HT1080 (cell line): ENCODE results near the gene BBS5. TPM values are rescaled to one million over a fixed set of nuclear protein-coding genes. Genes with fewer than 3 reads are reported as not detected.
"Not testable (repeated sequence)": the region's sequence is repeated elsewhere in the genome, so short reads cannot be mapped to it uniquely, and the experiment has no call there.

ENCODE experiments used
- DNase-seq: peaks from one replicate; pipeline ENCODE4 v3.0.0-alpha.2; 2015; ENCODE audit warnings: low read depth
- polyA plus RNA-seq, 2 experiments: library from polyadenylated mRNA; depleted of rRNA; stranded (reverse); fragments of >200 nt; gene quantifications; 2 replicates each; pipeline ENCODE4 v1.2.3, GENCODE V29; 2015
- total RNA-seq: library from RNA; depleted of rRNA; stranded (reverse); fragments of >200 nt; shearing (Covaris generic); gene quantifications from 2 replicates; pipeline ENCODE4 v1.2.3, GENCODE V29; 2014; rRNA removed

BBS5 gene
- 1.9 and 2.0 TPM in 2 replicates for total RNA-seq
- polyA plus RNA-seq (2015; cell fraction: cytosol; rRNA removed): 5.2 and 5.3 TPM in 2 replicates
- 8.2 and 12.1 TPM in 2 replicates for polyA plus RNA-seq (2015; cell fraction: nucleus; rRNA removed)

DNA sequence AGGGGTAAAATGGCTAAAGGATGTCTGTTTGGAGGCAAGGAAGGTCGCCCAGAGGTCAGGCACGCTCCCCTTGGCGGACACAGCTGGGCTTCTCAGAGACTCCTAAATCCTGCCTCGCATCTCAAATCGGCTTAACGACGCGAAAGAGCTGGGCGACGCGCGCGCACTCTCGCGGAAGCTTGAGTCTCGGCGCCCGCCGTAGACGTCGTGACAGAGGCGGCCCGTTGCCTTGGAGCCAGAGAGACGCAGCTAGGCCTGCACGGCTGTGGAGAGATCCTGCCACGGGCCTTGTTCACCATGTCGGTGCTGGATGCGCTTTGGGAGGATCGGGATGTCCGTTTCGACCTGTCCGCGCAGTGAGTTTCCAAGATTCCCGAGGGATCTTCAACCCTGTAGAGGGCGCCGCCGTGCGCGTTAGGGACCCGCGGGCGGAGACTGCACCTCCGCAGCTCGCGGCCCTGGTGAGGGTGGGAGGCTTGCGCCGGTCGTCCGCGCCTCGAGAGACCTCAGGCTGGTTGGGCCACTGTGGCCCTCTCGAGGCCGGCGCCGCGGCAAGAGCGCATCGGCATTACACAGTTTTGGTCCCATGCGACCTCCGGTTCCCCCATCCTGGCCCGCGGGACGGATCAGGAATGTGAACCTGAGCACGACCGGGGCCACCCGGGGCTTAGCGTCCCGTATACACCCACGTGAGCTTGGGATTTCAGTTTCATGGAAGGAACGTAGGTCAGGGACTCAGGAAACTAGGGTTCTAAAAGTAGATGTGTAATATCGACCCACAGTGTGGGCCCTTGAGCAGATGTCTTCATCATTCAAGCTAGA, at the start of gene BBS5:
Gene BBS5 (plus strand): TSS at position 238 of the 822 bp plus-strand sequence. CDS start 60 bp downstream, at position 298.
- DNase-seq: peak; percentile 52

DNA sequence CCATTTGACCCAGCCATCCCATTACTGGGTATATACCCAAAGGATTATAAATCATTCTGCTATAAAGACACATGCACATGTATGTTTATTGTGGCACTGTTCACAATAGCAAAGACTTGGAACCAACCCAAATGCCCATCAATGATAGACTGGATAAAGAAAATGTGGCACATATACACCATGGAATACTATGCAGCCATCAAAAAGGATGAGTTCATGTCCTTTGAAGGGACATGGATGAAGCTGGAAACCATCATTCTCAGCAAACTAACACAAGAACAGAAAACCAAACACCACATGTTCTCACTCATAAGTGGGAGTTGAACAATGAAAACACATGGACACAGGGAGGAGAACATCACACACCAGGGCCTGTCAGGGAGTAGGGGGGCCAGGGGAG, 47.5 kb upstream of the BBS5 start:
- not testable (repeated sequence) for DNase-seq

DNA sequence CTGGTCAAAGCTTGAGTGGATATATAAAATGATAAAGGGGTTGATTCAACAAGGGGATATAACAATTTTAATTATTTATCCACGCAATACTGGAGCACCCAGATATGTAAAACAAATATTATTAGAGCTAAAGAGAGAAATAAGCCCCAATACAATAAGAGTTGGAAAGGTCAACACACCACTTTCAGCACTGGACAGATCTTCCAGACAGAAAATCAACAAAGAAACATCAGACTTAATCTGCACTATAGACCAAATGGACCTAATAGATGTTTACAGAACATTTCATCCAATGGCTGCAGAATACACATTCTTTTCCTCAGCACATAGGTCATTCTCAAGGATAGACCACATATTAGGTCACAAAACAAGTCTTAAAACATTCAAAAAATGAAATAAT, 45.1 kb upstream of the BBS5 start:
- not testable (repeated sequence) for DNase-seq

DNA sequence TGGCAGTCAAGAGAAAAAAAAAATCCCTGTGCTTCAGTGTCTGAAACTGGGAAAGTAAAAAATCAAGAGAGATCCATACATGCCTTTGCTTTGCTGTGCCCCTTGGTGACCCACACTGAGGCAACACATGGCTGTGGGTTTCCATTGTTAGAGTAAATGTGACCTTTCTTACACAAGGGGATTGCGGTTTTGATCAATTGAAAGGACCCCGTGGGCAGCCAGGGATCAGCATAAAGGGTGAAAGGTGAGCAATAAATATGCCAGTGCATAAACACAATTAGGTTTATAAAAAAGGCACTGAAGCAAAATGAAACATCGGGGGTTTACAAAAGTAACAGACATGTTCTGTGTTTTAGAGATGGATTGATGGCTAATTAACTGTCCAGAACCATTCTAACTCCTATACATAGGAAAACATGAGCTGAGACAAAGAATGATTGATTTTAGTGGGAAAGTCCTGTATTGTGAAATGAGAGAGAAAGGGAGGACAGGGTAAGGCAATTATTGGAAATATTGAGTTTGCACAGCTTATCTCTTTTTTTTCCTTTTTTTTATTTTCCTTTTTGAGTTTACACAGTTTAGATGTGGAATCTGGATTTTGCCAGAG, 40.7 kb upstream of the BBS5 start:
- no peak for DNase-seq

DNA sequence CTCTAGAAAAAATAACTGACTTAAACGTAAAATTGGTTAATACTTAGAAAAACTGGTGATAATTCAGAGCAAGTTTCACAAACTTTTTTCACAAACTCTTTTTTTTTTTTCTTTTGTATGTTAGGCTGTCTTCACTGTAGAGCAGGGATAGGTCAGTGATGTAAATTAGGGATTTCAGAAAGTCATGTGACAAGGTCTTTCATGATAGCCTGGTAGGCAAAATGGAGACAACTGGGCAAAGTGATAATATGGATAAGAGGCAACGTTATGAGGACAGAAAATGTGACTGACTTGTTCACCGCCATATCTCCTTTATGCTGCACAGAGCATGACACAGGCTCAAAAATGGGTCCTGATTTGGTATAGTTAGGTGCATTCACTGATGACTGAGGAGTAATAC, 39.4 kb upstream of the BBS5 start:
- DNase-seq: no peak

DNA sequence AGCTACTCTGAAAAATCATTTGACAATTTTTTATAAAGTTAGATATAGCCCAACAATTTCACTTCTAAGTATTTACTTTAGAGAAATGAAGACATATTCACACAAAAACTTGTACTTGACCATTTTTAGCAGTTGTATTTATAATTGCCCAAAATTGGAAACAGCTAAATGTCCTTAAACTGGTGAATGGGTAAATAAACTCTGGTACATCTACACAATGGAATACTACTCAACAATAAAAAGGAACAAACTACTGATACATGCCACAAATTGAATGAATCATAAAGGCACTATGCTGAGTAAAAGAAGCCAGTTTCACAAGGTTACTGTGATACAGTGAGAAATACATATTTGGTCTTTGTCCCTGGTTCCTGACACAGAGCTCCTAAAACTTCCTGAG, 32.8 kb upstream of the BBS5 start:
- no peak for DNase-seq

DNA sequence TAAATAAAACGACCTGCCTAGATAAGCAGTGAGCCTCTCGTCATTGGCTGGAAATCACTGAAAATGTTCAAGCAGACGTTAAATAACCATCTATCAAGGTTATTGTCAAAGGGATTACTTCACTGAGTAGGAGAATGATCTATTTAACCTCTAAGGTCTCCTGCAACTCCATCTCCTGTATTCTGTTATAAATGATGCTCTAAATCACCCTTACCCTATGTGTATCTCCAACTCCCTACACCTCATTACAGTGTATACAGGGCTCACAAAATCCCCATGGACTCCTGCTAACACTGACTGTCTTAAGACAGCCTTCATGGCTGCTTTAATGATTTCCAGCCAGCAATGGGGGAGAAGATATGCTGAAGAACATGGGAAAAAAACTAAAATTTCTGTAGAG, 31.0 kb upstream of the BBS5 start:
- no peak for DNase-seq

DNA sequence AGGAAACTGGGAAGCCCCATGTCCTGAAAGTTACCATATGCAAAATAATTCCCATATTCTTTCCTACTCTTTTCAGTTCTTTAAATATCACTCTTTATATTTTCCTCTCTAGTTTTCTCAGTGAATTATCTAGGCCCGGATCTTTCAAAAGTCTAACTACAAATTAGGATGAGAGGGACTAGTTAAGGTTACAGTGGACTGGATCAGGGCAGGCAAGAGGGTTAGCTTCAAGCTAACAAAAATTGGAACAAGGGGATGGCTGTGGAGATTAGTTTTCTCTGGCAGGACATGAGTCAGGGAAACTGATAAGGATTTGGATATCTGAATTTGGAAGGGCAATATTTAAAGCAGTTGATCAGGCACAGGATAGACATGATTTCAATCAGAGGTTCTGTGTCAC, 30.4 kb upstream of the BBS5 start:
- DNase-seq: no peak

DNA sequence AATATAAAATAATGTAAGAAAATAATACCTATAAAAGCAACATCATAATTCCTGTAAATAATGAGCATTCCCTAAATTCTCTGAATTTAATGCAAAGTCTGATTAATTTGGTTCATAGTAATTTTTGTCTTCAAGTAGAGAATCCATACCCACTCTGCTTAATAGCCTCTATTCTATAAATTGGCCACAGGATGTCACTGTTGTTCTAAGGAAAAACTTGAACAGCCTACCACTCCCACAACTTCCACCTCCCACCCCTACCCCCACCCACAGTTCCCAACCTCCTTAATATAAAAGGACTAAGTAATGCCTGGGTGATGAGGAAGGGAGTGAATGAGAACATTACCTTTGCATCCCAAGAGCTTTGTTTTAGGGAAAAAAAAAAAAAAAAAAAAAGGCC, 27.2 kb upstream of the BBS5 start:
- DNase-seq: peak; percentile 11

DNA sequence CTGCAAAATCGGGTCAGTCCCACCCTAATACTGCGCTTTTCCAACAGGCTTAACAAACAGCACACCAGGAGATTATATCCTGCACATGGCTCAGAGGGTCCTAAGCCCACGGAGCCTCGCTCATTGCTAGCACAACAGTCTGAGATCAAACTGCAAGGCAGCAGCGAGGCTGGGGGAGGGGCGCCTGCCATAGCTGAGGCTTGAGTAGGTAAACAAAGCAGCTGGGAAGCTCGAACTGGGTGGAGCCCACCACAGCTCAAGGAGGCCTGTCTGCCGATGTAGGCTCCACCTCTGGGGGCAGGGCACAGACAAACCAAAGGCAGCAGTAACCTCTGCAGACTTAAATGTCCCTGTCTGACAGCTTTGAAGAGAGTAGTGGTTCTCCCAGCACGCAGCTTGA, 26.2 kb upstream of the BBS5 start:
- DNase-seq: not testable (repeated sequence)

DNA sequence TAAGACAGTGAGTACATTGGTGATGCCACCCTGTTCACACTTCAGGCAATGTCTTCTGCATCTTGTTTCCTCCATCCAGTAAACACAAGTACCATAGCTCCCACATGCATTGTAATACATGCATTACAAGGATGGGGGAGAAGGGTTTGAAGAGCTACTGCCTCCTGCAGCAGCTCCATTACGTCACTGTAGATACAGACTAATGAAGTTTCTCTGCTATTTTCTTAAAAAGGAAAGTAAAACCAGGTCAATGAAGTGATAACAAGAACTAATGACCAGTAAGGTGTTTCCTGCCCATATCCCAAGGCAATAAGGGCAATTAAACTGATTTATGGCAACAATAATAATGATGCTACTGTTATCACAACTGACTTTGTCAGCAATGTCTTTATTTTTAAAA, 18.2 kb upstream of the BBS5 start:
- no peak for DNase-seq

DNA sequence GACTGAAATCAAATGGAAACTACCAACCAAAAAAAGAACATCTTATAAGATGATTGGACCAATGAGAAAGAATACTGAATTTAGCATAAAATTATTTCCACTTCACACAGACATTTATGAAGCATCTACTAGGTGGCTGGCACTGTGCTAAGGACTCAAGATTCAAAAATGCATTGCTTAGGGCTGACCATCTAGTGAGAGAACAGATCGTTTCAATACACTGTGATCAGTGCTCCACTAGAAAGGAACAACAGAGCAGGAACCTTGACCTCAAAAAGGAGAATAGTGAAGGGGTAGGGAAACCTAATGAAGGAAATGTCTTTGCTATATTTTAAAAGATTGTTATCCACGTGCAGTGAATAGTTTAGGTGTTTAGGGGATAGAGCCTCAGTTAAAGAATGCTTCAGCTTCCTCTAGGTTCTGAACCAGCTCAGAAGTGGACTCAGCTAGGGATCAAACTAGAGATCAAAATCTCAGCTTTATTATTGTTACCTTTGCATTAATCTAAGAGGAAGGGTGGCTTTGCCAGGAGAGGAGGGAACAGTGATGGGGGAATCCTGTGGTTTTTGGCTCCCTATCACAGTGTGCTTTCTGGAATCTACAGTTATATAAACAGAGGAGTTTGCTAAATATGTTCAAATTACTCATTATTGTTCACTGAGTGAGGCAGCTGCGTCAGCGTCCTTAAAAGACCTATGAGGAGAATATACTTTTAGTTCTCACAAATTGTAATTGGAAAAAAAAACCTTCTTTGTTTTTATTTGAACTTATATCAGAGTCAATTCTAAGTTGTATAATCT, 16.2 kb upstream of the BBS5 start:
- DNase-seq: peak; percentile 63

DNA sequence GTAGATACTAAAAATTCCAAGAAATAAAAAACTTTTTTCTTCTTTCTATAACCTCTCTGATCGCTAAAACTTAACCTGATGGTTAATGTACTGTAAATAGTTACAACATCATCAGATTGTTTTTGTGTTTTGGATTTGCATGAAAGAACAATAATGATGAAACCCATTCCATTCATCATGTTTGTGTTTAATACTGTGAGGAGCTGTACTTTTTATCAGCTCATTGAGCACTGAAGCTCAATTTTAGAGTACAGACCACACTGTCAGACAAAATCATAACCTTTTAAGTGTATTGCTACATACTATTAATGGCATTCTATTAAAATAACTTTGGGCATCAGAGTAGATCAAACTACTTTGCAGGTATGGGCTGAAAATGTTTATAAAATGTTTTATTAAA, 14.8 kb upstream of the BBS5 start:
- DNase-seq: no peak

DNA sequence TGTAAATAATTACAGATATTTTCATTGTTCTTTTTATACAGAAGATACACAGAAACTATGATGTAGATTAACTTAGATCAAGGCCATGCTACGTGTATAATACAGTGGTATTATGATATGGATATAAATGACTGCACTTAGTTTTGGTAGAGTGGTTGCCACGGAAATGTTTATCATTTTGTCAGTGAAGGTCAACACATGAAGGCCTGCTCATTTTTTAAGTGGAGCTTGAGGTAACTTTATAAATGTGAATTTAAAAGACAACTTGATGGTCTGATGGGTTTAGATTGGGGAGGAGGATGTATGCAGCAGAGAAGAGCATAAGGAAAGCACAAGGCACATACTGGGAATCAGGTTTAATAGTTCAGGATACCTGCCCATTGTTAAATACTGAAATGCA, 14.4 kb upstream of the BBS5 start:
- no peak for DNase-seq

DNA sequence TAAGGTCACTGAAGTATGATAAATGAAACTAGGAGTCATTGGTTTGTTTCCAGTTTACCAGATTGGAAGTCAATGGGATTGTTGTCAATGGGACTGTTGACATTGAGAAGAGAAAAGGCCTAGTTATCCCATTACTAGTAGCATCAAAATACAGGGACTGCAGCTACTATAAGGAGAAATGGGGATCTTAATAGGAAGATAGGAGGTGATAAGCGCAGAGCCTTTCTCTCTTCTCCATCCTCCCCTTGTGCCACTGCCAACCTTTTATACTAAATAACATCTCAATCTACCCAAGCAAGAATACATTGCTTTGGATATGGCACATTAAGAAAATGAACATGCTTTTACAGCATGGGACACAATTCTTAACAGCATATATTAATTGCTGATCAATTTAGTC, 10.5 kb upstream of the BBS5 start:
- no peak for DNase-seq

DNA sequence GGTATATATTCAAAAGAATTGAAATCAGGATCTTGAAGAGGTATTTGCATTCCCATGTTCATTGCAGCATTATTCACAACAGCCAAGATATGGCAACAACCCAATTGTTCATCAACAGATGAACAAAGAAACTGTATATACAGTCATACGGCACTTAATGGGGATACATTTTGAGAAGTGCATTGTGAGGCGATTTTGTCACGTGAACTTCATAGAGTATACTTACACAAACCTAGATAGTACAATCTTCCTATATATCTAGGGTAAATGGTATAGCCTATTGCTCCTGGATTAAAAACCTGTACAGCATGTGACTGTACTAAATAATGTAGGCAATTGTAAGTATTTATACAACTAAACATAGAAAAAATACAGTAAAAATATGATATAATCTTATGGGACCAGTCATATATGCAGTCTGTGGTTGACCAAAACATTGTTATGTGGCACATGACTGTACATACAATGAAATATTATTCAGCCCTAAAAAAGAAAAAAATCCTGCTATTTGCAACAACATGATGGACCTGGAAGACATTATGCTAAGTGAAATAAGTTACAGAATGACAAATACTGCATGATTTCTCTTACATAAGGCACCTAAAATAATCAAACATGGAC, 9.2 kb upstream of the BBS5 start:
- DNase-seq: no peak

DNA sequence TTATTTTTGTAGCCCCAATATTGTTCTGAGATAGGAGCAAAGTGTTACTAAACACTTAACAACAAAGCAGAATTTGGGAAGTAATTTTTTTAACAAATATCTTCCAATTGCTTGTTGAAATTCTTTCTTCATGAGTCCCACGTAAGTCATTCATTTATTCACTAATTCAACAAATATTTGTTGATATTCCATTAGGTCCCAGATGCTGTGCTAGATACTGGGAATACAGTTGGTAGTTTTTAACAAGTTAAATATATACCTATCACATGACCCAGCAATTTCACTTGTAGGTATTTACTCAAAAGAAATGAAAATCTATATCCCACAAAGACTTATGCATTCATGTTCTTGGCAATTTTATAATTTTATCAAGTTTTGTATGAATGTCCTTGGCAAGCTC, 7.0 kb upstream of the BBS5 start:
- no peak for DNase-seq

DNA sequence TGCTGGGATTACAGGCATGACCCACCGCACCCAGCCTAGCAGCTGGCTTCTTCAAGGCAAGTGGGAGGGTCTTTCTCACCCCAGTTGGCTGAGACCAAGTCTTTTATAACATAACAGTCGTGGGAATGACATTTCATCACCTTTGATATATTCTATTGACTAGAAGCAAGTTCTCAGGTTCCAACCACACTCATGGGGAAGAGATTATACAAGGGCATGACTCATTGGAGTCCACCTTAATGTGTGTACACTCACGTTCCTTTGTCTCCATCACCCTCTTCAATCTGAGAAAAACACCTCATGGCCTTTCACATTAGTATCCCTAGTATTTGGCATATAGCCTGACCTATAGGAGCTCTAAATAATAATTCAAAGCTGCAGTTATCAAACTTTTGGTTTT, 2.8 kb upstream of the BBS5 start:
- DNase-seq: peak; percentile 87

DNA sequence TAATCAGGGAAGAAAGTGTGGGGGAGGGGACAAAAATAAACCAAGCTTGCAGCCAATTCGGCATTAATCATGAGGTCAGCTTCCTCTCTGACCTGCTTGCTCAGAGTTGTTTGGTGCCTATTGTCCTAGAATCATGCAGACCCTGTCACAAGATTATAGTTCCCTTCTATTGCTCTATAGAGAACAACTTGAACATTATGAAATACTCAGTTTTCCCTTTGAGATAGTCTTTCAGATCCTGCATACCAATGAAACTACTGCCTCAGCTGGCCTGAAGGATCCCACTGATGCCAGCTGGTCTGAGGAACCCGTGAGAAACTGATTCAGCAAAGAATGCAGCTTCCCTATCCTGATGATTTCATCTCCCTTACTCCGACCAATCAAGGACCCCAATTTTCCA, 955 bp upstream of the BBS5 start:
- peak; percentile 39 for DNase-seq

DNA sequence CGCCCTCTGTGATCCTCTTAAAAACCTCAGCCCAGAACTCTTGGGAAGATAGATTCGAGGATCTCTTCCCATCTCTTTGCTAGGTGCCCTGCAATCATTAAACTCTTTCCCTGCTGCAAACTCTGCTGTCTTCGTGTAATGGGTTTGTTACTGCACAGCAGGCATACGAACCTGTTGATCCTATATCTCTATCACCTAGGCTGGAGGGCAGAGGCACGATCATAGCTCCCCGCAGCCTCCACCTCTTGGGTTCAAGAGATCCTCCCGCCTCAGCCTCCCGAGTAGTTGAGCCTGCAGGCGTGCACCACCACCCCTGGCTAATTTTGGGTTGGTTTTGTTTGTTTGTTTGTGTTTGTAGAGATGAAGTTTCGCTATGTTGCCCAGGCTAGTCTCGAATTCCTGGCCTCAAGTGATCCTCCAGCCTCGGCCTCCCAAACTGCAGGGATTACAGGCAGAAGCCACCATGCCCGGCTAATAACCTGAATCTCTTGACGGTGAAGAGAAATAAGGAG, 493 bp upstream of the BBS5 start:
- DNase-seq: no peak

DNA sequence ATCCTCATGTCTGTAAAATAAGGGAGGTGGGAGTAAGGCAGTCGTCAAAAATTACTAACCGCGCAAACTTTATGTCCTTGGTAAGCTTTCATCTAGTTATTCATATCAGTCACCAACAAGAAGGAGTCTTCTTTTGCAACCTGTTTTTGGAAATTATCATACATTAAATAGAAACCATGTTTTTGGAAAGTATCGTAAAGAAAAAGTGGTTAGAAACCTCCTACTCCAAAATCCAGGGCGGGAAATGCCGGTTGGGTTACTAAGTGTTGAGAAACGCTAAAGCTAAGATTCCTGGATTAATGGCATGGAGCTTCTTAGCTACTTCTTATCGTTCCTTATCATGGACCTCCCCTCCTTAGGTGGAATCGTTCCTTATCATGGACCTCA, 778 bp downstream of the BBS5 start:
- DNase-seq: no peak
